Hepatocyte (in vitro differentiated cells): ENCODE data around the gene ARID1A. TPM values are rescaled to one million over a fixed set of nuclear protein-coding genes. Genes with fewer than 3 reads are reported as not detected.

Experiments
- DNase-seq: peaks from one replicate; pipeline ENCODE4 v3.0.0-alpha.2; 2016; ENCODE audit warnings: low spot score
- H2AFZ ChIP-seq: fragments of 200-600 bp; sonication (generic); 2 replicates; pipeline ENCODE4 v1.6.0; 2016; ENCODE audit warnings: antibody characterized with exemption, mild to moderate bottlenecking
- H3K27ac ChIP-seq: fragments of 200-600 bp; sonication (generic); 2 replicates; pipeline ENCODE4 v1.5.1; 2016; ENCODE audit warnings: mild to moderate bottlenecking
- H3K27me3 ChIP-seq: fragments of 200-600 bp; sonication (generic); 2 replicates; pipeline ENCODE4 v1.6.1; 2016
- H3K36me3 ChIP-seq: fragments of 200-600 bp; sonication (generic); replicated peaks from 2 replicates; pipeline ENCODE4 v1.5.1; 2016; ENCODE audit warnings: low read depth; ENCODE audit not compliant: insufficient read depth
- H3K4me1 ChIP-seq: fragments of 200-600 bp; sonication (generic); 2 replicates; pipeline ENCODE4 v1.5.1; 2016; ENCODE audit warnings: mild to moderate bottlenecking, moderate library complexity; ENCODE audit not compliant: insufficient read depth
- H3K4me2 ChIP-seq: fragments of 200-600 bp; sonication (generic); 2 replicates; pipeline ENCODE4 v1.6.0; 2016
- H3K4me3 ChIP-seq: fragments of 200-600 bp; sonication (generic); 2 replicates; pipeline ENCODE4 v1.5.1; 2016; ENCODE audit warnings: mild to moderate bottlenecking
- H3K79me2 ChIP-seq: fragments of 200-600 bp; sonication (generic); 2 replicates; pipeline ENCODE4 v1.6.0; 2017; ENCODE audit warnings: mild to moderate bottlenecking
- H3K9me2 ChIP-seq: fragments of 200-600 bp; sonication (generic); replicated peaks from 2 replicates; pipeline ENCODE4 v1.6.0; 2017; ENCODE audit warnings: mild to moderate bottlenecking; ENCODE audit not compliant: insufficient read depth
- H3K9me3 ChIP-seq: fragments of 200-600 bp; sonication (generic); 2 replicates; pipeline ENCODE4 v1.5.1; 2016; ENCODE audit warnings: low read depth, mild to moderate bottlenecking
- H4K20me1 ChIP-seq: fragments of 200-600 bp; sonication (generic); 2 replicates; pipeline ENCODE4 v1.6.0; 2016; ENCODE audit warnings: mild to moderate bottlenecking; ENCODE audit not compliant: insufficient read depth, poor library complexity, severe bottlenecking
- CTCF ChIP-seq: fragments of 200-600 bp; sonication (generic); IDR thresholded peaks from 2 replicates; pipeline ENCODE4 v1.5.1; 2016; ENCODE audit warnings: antibody characterized with exemption, mild to moderate bottlenecking; ENCODE audit not compliant: poor library complexity
- EZH2 ChIP-seq: fragments of 200-600 bp; sonication (generic); IDR thresholded peaks from 2 replicates; pipeline ENCODE4 v1.6.1; 2016; ENCODE audit warnings: antibody characterized with exemption, mild to moderate bottlenecking, borderline replicate concordance
- EZH2phosphoT487 ChIP-seq: fragments of 200-600 bp; sonication (generic); IDR thresholded peaks from one replicate; pipeline ENCODE4 v1.6.1; 2018; ENCODE audit warnings: antibody characterized with exemption, mild to moderate bottlenecking, low read depth, moderate library complexity; ENCODE audit not compliant: unreplicated experiment, severe bottlenecking
- WGBS: methylation state at CpG from one replicate; pipeline ENCODE4 v1.1.6; 2016; ENCODE audit warnings: low lambda C conversion rate; ENCODE audit errors: missing lambda C conversion rate; 5-methylcytosine and 5-hydroxymethylcytosine counted together
- polyA plus RNA-seq: library from polyadenylated mRNA; unstranded; fragments of >200 nt; fragmentation: Nextera tagmentation; extraction: Ambion mirVana; gene quantifications from 2 replicates; pipeline ENCODE4 v1.2.1, GENCODE V29; 2016
- total RNA-seq: library from RNA; depleted of rRNA; stranded (reverse); fragments of >200 nt; gene quantifications from 2 replicates; pipeline ENCODE4 v1.2.3, GENCODE V29; 2014

The ARID1A gene
- total and polyA plus RNA-seq, 2 experiments from 2014 or later: 27.9 to 35.8 TPM

GRCh38 chr1:26730695-26731094 is 34.9 kb downstream of the ARID1A start:
- H3K4me1 ChIP-seq: no peaks in the 10 kb centered on the region
- no peak overlapping the region for H2AFZ ChIP-seq
- H3K36me3 ChIP-seq: peaks cover 11% of the 10 kb centered on the region
- WGBS: 75% methylated on average over 2 of the region's 2 CpGs
- H3K4me2 ChIP-seq: no peak overlapping the region
- H4K20me1 ChIP-seq: peaks cover 80% of the 10 kb centered on the region
- H3K9me3 ChIP-seq: no peaks in the 10 kb centered on the region
- peaks cover 100% of the 10 kb centered on the region for H3K79me2 ChIP-seq
- H3K27me3 ChIP-seq: no peaks in the 10 kb centered on the region
- DNase-seq: no peak
- H3K9me2 ChIP-seq: no peaks in the 10 kb centered on the region
- no peak for TF ChIP-seq CTCF
- no peak overlapping the region for H3K4me3 ChIP-seq
- no peak overlapping the region for H3K27ac ChIP-seq

GRCh38 chr1:26731233-26731902 is 35.6 kb downstream of the ARID1A start:
- H3K9me2 ChIP-seq: no peaks in the 10 kb centered on the region
- no peak for TF ChIP-seq EZH2
- no peak overlapping the region for H3K4me3 ChIP-seq
- H3K27ac ChIP-seq: no peak overlapping the region
- no peaks in the 10 kb centered on the region for H3K27me3 ChIP-seq
- peaks cover 98% of the 10 kb centered on the region for H3K79me2 ChIP-seq
- no peak overlapping the region for H3K4me2 ChIP-seq
- H3K36me3 ChIP-seq: peaks cover 11% of the 10 kb centered on the region
- 92% methylated on average over 11 of the region's 11 CpGs for WGBS
- no peak overlapping the region for H2AFZ ChIP-seq
- H3K9me3 ChIP-seq: no peaks in the 10 kb centered on the region
- DNase-seq: no peak
- peaks cover 74% of the 10 kb centered on the region for H4K20me1 ChIP-seq
- no peaks in the 10 kb centered on the region for H3K4me1 ChIP-seq

- no peak for DNase-seq
- H3K9me2 ChIP-seq: no peaks in the 10 kb centered on the region
- 72% methylated on average over 2 of the region's 2 CpGs for WGBS
- H3K27me3 ChIP-seq: no peaks in the 10 kb centered on the region
- H3K36me3 ChIP-seq: peaks cover 11% of the 10 kb centered on the region
- no peaks in the 10 kb centered on the region for H3K4me1 ChIP-seq
- H2AFZ ChIP-seq: no peak overlapping the region
- TF ChIP-seq EZH2phosphoT487: no peak
- no peak for TF ChIP-seq EZH2
- TF ChIP-seq CTCF: no peak
- H3K9me3 ChIP-seq: no peaks in the 10 kb centered on the region
- no peak overlapping the region for H3K4me2 ChIP-seq
- H3K4me3 ChIP-seq: no peak overlapping the region
- H3K27ac ChIP-seq: no peak overlapping the region
- H3K79me2 ChIP-seq: peaks cover 98% of the 10 kb centered on the region
- peaks cover 53% of the 10 kb centered on the region for H4K20me1 ChIP-seq
These were observed 37.6 kb downstream of the ARID1A start for GRCh38 chr1:26733392-26733791.

- Histone ChIP-seq H3K4me1 (no peaks in the 10 kb centered on the region), H4K20me1 (peaks cover 47% of the 10 kb centered on the region), H2AFZ (no peak overlapping the region), H3K4me2 (no peak overlapping the region), H3K9me2 (no peaks in the 10 kb centered on the region), H3K36me3 (peaks cover 11% of the 10 kb centered on the region), H3K27ac (no peak overlapping the region), H3K4me3 (no peak overlapping the region), H3K9me3 (no peaks in the 10 kb centered on the region), H3K27me3 (no peaks in the 10 kb centered on the region), H3K79me2 (peaks cover 98% of the 10 kb centered on the region)
- WGBS: 83% methylated on average over 2 of the region's 2 CpGs
- no peak for TF ChIP-seq EZH2phosphoT487
- no peak for TF ChIP-seq CTCF
- TF ChIP-seq EZH2: no peak
- DNase-seq: no peak
These were observed 38.2 kb downstream of the ARID1A start for GRCh38 chr1:26733982-26734381.
